IMR-90 (cell line): ENCODE results near the gene CH25H.

Experiments used
- CEBPB ChIP-seq: IDR thresholded peaks from 2 replicates; pipeline ENCODE4 v1.6.1; 2012; ENCODE audit warnings: low read depth, low read length, improper control_type of control experiment
- CTCF ChIP-seq: conservative IDR thresholded peaks from 2 replicates; pipeline ENCODE4 v1.5.1; 2012; ENCODE audit warnings: mild to moderate bottlenecking, low read depth, low read length, improper control_type of control experiment
- POLR2A ChIP-seq: IDR thresholded peaks from 2 replicates; pipeline ENCODE4 v1.6.1; 2012; ENCODE audit warnings: mild to moderate bottlenecking, low read depth, low read length
- RAD21 ChIP-seq: IDR thresholded peaks from 2 replicates; pipeline ENCODE4 v1.6.1; 2012; ENCODE audit warnings: low read length, improper control_type of control experiment
- RCOR1 ChIP-seq: IDR thresholded peaks from 2 replicates; pipeline ENCODE4 v1.6.1; 2012; ENCODE audit warnings: mild to moderate bottlenecking, low read length, improper control_type of control experiment; ENCODE audit not compliant: insufficient replicate concordance
- RFX5 ChIP-seq: IDR thresholded peaks from 2 replicates; pipeline ENCODE4 v1.8.0; 2012; ENCODE audit warnings: low read depth, mild to moderate bottlenecking, low read length, moderate library complexity

- TF ChIP-seq RCOR1 (no peak), POLR2A (no peak), CTCF (no peak), RAD21 (no peak), CEBPB (no peak), RFX5 (no peak)
Measured at GRCh38 chr10:89252225-89252585, 45.1 kb upstream of the CH25H start.
